ENCODE measurements around the gene SPTB.
A peak's percentile ranks its signal among the peaks of the same experiment; 100 is the strongest.

Gene SPTB

DNA sequence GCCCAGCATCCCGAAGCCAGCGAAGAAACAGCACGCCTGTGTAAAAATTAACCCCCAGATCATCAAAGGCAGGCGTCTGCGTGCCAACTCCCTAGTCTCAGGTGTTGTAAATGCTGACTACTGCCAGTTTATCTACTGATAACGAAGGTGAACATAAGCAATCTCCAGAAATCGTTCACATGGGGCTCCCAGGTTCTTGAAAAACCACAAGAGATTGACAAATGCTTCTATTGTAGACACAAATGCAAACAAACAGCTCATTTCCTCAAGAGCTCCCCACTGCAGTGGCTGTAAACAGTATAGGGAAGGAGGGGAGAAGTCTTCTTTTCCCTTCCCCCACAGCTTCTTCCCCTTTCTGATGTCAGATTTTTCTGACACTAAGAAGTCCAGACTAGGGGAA, 180.8 kb downstream of the SPTB start:
- peak overlapping the region; percentile 12; the same call in 1 of the 2 replicates for H3K4me3 ChIP-seq (ENCODE audit: low read depth, low read length)
- peak overlapping the region; percentile 28 for H3K9ac ChIP-seq (ENCODE audit: low read length)
- no peaks in the 10 kb centered on the region for H3K9me3 ChIP-seq (ENCODE audit: control insufficient read depth, insufficient read depth, low read depth, low read length)
- H3K27me3 ChIP-seq (ENCODE audit: control insufficient read depth, insufficient read depth, low read length), result peaks cover under 1% of the 10 kb centered on the region; the same call in 1 of the 2 replicates
- peaks cover 50% of the 10 kb centered on the region for H3K4me1 ChIP-seq (ENCODE audit: control insufficient read depth, insufficient read depth, low read length)
- no peaks in the 10 kb centered on the region for H3K36me3 ChIP-seq (ENCODE audit: control insufficient read depth, insufficient read depth, low read length)
- no peak overlapping the region for H3K27ac ChIP-seq (ENCODE audit: low read depth, low read length)

DNA sequence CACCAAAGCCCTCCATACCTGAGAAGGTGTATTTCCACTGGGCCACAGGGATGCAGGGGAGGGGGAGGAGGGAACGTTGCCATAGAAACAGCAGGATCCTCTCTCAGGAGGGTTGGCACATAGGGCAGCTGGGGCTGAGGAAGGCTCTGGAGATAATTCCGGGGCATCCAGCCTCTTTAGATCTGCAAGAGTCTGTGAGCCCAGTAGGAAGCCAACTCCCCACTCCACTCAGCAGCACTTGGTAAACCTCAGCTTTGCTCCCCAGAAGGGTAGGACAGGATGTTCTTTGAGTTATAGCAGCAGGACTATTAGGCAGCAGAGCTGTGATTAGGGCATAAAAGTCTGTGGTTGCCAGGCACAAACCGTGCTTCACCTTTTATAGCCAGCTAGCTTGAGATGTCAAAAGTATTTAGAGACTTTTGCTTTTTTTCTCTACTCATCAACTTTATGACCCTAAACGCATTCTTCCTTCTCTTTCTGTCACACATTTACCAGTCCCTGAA, 183.3 kb downstream of the SPTB start:
- Histone ChIP-seq H3K27ac (ENCODE audit: low read depth, low read length) (no peak overlapping the region), H3K27me3 (ENCODE audit: control insufficient read depth, insufficient read depth, low read length) (peaks cover 9% of the 10 kb centered on the region; the same call in 1 of the 2 replicates), H3K9me3 (ENCODE audit: control insufficient read depth, insufficient read depth, low read depth, low read length) (no peaks in the 10 kb centered on the region), H3K36me3 (ENCODE audit: control insufficient read depth, insufficient read depth, low read length) (no peaks in the 10 kb centered on the region), H3K9ac (ENCODE audit: low read length) (no peak overlapping the region), H3K4me1 (ENCODE audit: control insufficient read depth, insufficient read depth, low read length) (peaks cover 35% of the 10 kb centered on the region), H3K4me3 (ENCODE audit: low read depth, low read length) (no peak overlapping the region)

Measured in HUES6 (cell line).